Prostate gland (tissue), 2 donors: ENCODE data around the gene SBF2.

Source experiments
- CTCF ChIP-seq, 4 experiments: fragments of 200-600 bp in 2 of 4; fragments of 450-650 bp in 2 of 4; sonication (generic) in 2 of 4; IDR thresholded peaks; 1 replicate in 3 of 4; 2 replicates in 1 of 4; pipeline ENCODE4 v1.5.1; 2016 to 2019; ENCODE audit warnings: antibody characterized with exemption in 4 of 4, mild to moderate bottlenecking in 2 of 4, moderate library complexity in 2 of 4
- POLR2A ChIP-seq: fragments of 450-650 bp; IDR thresholded peaks from one replicate; pipeline ENCODE4 v1.6.1; 2016; ENCODE audit warnings: antibody characterized with exemption, mild to moderate bottlenecking

GRCh38 chr11:9772218-9772617, 521.8 kb downstream of the SBF2 start:
- TF ChIP-seq CTCF (IDR thresholded peaks at IDR 0.05): no peak
- TF ChIP-seq POLR2A: no peak
